Measurements from ENCODE around the gene AFF1.
A peak's percentile ranks its signal among the peaks of the same experiment; 100 is the strongest.

AFF1 gene

DNA sequence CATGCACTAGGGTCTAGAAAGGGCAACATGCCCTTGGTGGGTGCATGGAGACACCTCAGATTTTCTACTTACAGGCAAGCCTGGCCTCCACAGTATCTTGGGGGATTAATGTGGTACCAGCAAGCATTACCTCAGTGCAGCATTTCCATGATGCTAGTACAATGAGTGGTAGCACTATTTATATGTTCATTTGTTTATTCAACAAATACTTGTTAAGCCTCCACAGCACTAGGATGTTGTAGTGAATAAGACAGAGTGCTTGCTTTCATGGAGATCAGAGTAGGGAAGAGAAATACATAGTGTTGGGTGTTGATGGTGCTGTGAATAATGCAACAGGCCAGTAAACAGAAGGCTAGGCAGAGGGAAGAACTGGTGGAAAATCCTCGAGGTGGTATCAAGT, 152.2 kb downstream of the AFF1 start:
- no peak for FAIRE-seq

DNA sequence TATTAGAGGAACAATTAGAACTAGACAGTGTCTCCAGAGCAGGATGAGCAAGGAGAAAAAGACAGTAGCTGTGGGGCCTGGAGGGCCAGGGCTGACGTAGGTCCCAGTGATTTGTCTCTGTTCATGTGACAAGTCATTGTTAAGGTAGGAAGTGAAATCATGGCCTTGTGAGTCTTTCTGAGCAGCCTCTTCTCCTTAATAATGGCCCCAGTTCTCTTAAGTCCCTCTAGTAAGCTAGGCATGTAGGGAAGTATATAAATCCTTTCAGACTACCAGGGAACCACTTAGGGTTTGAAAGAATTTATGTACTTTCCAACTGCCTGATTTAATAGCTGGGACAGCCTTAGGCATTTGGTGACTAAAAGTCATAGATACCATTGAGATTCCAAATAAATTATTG, 152.6 kb downstream of the AFF1 start:
- no peak for FAIRE-seq

GRCh38 chr4:87088186-87088585, 153.4 kb downstream of the AFF1 start:
- no peak for FAIRE-seq

DNA sequence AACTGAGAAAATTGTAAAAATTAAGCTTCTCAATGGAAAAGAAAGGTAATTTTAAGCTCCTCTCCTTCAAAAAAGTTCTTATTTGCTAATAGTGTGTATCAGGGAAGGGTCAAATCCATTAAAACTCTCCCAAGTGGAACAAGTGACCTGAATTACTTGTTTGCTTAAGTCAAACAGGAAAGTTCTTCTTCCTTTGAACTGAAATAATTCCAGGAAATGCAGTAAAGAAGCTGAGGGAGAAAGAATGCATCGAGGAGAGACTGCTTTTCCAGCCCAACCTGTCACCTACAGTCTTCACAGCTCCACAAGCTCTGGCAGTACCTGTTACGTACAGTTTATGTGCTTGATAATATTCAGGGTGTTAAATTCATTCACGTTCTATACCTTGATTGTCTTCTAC, 154.6 kb downstream of the AFF1 start:
- no peak for FAIRE-seq

GRCh38 chr4:87090305-87090704, 155.5 kb downstream of the AFF1 start:
- no peak for FAIRE-seq

GRCh38 chr4:87092389-87093141, 157.8 kb downstream of the AFF1 start:
- no peak for FAIRE-seq

DNA sequence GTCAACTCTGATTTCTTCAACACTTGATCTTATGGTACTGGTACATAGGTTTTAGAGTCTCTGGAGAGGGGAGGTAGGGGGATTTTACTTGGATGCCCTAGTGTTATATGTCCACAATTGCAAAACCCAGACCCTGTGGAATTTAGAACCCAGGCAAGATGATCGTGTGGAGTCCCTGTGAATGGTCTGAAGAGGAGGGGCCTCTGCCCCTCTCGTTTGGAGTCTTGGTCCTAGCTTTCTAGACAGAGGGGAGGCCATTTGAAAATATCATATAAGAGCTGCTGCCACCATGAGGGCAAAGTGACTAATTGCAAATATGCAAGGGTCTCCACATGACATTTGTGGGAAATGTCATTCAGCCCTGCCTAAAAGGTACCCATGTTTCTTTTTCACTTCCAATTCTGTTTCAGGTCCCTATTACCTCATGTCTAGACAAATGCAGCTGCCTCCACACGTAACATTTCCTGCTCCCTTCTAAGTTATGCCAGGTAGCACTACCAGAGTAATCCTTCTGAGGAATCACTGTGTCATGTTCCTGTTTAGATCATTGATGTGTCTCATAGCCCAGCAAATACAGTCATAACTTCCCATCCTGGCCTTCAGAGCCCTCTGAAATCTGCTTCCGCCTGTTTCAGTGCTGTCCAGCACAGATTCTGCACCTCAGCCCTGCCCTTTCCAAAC, 158.8 kb downstream of the AFF1 start:
- FAIRE-seq, result no peak

DNA sequence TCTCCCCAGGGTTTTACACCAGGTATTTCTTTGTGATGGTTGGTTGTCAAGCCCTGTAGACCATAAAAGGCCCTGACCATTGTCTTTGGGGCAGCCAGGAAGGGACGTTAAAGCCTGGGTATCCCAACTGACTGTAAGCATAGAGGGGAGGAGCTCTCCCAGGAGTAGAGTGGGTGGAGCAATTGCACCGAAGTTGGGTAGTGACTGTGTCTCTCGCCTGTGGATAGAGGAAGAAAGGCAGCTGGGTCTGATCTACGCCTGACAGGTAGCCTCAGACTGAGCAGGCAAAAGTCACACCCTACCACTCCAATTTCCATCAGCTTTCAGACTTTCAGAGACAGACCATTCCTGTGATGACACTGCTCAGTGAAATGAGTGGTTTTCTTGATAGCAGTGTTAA, 162.3 kb downstream of the AFF1 start:
- no peak for FAIRE-seq

DNA sequence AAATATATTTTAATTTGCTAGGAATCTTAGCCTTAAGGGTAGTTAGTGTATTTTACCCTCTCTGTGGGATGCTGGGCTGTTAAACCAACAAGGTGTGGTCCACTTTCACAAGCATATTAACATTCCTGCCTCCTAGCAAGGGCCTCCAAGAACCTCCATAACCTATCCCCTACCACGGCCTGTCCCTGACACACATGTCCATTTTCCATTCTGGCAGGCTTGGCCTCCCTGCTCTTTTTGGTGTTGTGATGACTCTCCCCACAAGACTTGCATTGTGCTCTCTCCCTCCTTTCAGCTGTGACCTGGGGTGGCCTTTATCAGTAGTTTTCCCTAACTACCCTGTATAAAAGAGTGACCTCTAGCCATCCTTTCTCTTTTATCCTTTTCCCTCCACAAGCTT, 165.4 kb downstream of the AFF1 start:
- no peak for FAIRE-seq

GRCh38 chr4:87101543-87102199, 166.9 kb downstream of the AFF1 start:
- no peak for FAIRE-seq

- peak; percentile 58 for FAIRE-seq
Measured at GRCh38 chr4:87103086-87103485, 168.3 kb downstream of the AFF1 start.

DNA sequence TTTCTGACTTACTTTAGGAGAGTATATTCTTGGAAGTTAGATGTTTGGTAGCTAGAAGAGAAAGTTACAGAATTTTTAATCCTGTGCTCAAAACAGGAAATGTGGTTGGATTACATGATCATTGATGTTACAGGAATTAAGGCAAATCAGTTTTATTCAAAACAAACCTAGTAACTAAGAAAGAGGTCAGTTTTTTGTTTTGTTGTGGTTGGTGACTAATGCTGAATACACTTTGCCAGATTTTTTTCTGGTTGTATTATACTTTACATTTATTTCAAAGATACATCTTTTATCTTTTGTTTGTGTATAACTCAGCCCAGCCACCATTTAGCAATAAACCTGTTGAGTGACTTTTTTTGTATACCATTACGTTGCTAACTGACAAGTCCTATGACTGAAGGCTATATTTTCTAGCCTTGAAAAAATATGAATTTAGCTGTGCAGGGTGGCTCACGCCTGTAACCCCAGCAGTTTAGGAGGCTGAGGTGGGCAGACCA, 168.9 kb downstream of the AFF1 start:
- peak; percentile 5 for FAIRE-seq

DNA sequence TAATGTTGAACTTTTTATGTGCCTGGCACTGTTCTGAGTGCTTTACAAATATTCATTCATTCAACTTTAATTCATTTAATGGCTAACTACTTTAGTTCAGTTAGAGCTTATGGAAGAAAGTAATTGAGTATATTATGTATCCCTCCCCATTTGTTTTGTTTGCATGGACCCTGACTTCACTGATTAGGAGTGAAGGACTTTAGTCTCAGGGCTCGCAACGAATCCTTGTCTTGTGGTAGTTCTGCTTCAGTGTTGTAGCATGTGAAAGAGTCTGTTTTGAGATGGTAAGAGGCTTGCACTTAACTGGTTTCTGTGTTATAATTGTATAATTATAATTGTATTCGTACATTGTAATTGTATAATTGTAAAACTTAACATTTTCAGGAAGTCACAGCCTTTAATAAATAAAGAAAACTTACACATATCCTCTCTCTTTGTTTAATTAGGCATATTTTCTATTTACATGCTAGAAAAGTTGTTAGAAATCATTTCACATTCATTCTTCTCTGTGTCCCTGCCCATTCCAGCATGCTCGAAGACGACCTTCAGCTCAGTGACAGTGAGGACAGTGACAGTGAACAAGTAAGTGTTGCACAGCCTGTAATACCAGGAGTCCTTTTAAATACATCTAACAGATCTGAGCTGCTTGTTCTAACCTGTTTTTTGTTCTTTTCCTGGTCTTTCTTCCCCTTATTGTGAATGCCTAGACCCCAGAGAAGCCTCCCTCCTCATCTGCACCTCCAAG, 170.5 kb downstream of the AFF1 start:
- peak; percentile 69 for FAIRE-seq

GRCh38 chr4:87108142-87108546, 173.3 kb downstream of the AFF1 start:
- FAIRE-seq, result no peak

- FAIRE-seq, result no peak
Measured at GRCh38 chr4:87109121-87109520, 174.3 kb downstream of the AFF1 start.

DNA sequence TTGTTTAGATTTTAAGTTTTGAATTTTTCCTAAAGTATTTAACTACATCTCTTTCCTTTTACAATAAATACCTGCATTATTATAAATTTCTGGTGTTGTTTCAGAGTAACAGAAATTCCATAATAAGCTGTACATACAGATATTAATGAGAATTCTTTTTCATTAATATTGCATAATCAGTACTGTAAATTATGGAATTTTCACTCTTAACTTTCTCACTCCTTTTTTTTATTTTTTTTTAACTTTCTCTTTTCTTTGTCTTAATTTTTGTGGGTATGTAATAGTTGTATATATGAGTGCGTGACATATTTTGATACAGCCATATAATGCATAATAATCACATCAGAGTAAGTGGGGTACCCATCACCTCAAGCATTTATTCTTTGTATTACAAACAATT, 175.1 kb downstream of the AFF1 start:
- no peak for FAIRE-seq

DNA sequence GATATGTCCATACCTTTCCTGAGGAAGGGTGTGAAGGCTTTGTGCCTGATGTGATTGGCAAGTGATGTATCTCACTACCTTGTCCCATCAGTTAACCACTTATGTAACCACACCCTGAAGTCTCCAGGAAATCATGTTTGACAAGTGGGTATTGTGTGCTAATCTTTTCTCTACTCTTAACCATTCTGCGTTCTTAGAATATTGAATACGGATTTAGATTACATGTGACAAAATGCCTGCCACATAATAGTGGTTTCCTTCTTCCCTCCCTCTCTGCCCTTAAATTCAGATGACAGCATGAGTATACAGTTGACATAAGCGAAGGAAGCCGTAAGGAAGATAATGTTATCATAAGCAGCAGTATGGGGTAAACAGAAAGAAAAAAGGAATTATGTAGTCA, 177.3 kb downstream of the AFF1 start:
- FAIRE-seq, result no peak

DNA sequence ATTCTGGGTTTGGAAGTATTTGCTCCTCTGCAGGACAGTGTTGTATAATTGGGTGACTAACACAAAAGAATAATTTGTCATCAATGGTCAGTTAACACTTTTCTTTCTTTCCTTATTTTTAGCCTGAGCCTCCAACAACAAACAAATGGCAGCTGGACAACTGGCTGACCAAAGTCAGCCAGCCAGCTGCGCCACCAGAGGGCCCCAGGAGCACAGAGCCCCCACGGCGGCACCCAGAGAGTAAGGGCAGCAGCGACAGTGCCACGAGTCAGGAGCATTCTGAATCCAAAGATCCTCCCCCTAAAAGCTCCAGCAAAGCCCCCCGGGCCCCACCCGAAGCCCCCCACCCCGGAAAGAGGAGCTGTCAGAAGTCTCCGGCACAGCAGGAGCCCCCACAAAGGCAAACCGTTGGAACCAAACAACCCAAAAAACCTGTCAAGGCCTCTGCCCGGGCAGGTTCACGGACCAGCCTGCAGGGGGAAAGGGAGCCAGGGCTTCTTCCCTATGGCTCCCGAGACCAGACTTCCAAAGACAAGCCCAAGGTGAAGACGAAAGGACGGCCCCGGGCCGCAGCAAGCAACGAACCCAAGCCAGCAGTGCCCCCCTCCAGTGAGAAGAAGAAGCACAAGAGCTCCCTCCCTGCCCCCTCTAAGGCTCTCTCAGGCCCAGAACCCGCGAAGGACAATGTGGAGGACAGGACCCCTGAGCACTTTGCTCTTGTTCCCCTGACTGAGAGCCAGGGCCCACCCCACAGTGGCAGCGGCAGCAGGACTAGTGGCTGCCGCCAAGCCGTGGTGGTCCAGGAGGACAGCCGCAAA, 179.6 kb downstream of the AFF1 start:
- no peak for FAIRE-seq

DNA sequence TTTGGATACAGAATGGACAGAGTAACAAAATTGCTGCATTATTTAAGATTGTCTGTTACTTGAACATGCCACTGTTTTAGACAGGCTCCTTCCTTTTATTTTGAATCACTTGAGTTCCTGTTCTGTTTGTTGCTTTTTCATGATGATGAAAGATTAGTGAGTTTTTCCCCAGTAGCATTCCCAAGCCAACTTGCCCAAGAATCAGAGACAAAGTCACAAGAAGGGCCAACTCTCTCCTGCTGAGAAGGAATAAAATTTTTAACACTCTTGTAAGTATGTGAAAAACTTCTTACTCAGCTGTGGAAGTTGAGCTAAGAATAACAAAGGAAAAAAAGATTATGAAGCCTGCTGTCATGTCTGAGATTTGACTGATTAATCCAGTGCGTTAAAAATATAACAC, 181.4 kb downstream of the AFF1 start:
- FAIRE-seq, result no peak

DNA sequence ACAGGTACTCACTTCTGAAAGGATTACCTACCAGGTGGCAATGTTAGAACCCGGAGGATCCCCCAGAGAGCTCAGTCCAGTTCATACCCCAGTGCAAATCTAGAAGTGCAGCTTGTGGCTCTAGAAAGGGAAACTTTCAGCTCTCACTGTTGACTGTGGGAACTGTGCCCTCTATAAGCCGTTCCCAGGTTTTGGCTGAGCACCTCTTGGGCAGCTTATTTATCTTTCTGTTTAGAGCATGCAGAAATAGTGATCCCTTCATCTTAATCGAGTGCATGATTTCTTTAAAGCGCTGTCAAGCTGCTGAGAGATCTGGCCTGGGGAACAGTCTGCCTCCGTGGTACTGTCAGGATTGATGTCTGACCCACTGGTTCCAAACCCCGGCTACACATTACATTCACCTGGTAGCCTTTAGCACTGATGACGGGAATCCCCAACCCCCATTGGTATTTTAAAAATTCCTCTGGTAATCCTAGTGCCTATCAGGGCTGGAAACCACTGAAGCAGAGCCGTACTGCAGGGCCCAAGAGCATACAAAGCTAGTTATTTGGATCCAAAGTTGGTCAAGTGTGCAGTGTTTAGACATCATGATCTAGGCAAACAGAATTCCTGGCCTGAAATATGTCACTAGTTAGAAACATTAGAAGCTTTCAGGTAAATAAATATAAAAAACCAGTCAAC, 182.4 kb downstream of the AFF1 start:
- FAIRE-seq, result no peak

DNA sequence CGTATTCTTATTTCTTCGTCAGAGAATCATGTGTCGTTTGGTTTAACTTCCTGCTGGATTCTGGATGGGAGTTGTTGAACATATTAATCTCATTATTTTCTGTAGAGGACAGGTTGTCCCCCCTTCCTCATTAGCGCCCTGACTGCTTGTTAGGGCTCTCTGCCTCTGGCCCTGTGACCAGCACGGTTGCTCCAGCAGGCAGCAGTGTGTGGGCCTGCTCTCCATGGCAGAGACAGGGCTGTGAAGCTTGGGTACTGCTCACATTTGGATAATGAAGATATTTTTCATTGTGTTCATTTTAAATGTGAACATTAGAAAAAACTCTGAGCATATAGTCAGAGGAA, 182.9 kb downstream of the AFF1 start:
- FAIRE-seq, result no peak

DNA sequence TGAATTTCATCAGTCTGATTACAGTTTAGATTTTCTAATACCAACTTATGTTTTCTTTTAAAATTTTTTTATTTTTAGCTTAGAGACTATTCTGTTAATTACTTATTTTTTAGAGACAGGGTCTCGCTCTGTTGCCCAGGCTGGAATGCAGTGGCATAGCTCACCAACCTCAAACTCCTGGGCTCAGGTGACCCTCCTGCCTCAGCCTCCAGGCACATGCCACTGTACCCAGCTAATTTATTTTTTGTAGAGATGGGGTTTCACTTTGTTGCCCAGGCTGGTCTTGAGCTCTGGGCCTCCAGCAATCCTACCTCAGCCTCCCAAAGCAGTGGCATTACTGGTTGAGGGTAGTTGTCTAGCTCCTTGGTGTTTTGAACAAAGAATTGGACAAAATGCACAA, 183.6 kb downstream of the AFF1 start:
- FAIRE-seq, result no peak

All from colon (tissue), 2 donors.